ENCODE data around the gene ARMH3. TPM values are rescaled to one million over a fixed set of nuclear protein-coding genes. Genes with fewer than 3 reads are reported as not detected.

The ARMH3 gene
- total and polyA plus RNA-seq, 10 of the 15 experiments (the other 5 are each of a cell fraction or from before 2014, with no cell fraction given), result 13.0 to 33.0 (median 16.4) TPM

DNA sequence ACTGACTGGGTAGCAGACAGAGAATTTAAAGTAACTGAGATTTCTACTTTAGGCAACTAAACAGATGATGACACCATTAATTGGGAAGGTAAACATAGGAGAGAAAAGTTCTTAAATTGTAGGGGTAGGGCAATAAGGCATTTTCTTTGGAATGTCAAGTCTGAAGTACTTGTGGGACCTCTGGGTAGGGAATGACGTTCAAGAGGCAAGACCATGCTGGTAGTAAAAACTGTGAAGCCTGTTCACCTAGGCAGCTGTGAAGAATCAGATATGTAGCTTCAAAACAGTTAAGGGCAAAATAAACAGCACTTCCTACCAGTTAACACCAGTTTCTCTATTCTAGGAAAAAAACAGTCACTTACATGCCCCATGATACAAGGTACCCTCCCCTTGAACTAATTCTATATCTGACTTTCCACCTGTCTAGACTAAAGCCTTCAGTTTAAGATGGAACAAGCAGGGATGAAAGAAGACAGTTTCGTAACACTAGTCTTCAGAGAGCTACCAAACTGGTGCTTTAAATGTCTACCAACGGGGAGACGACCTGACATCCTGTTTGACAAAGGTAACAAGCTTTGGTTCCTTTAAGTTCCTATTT lies 149.3 kb downstream of the ARMH3 start:
- WGBS (ENCODE audit: insufficient coverage, insufficient replicate concordance, low lambda C conversion rate, missing lambda C conversion rate), result 51% methylated on average over 4 of the region's 4 CpGs
- intact Hi-C loops (cut with micrococcal nuclease; ENCODE audit: unreplicated experiment), result no loop called here
- Histone ChIP-seq H3K9me3 (replicated peaks; ENCODE audit: control insufficient read depth, insufficient read depth, low read length) (no peaks in the 10 kb centered on the region), H2AFZ (ENCODE audit: control insufficient read depth, low read depth, low read length) (no peak overlapping the region), H3K4me2 (ENCODE audit: control insufficient read depth, insufficient read depth) (no peak overlapping the region), H3K4me1 (ENCODE audit: control insufficient read depth, insufficient read depth, low read length) (peaks cover 33% of the 10 kb centered on the region), H3K4me3 (no peak overlapping the region), H3K27ac (ENCODE audit: control insufficient read depth, insufficient read depth) (no peak overlapping the region), H3K79me2 (ENCODE audit: control insufficient read depth, insufficient read depth, low read length) (no peaks in the 10 kb centered on the region), H3K27me3 (replicated peaks in 1 of 2; ENCODE audit: control insufficient read depth in 2 of 2, insufficient read depth in 2 of 2, low read length in 1 of 2) (no peaks in the 10 kb centered on the region), H4K20me1 (ENCODE audit: control insufficient read depth, insufficient read depth) (no peaks in the 10 kb centered on the region), H3K9ac (ENCODE audit: control insufficient read depth, insufficient read depth, low read length) (no peak overlapping the region), H3K36me3 (ENCODE audit: control insufficient read depth in 2 of 2, insufficient read depth in 2 of 2, low read length in 1 of 2) (no peaks in the 10 kb centered on the region)
- CTCF ChIA-PET, result interaction anchor here (0.6 to 2.1 kb wide), 9 partner anchors 15 to 103 kb away, joined by 3 to 8 read pairs (median 3); no protein-coding TSS in a partner anchor
- ATAC-seq (no peak), FAIRE-seq (no peak), DNase-seq (ENCODE audit: low read depth, low spot score) (no peak)
- in situ Hi-C loops (cut with MboI), result no loop called here
- SMC1A ChIA-PET (ENCODE audit: uncharacterized antibody, unreplicated experiment), result interaction anchor here (0.7 to 15.5 kb wide), 10 partner anchors 9 to 134 kb away, joined by 3 to 369 read pairs (median 4); no protein-coding TSS in a partner anchor
- BruUV-seq (replicated peaks), result no TSS peak
- POLR2A ChIA-PET, result interaction anchor here (1.0 to 1.3 kb wide), 4 partner anchors 16 to 63 kb away, joined by 3 to 4 read pairs (median 4); no protein-coding TSS in a partner anchor
- RAD21 ChIA-PET (ENCODE audit: unreplicated experiment), result interaction anchor here (0.8 to 13.6 kb wide), 5 partner anchors 10 to 97 kb away, joined by 3 to 352 read pairs (median 6); no protein-coding TSS in a partner anchor
- TF ChIP-seq MYC (IDR thresholded peaks at IDR 0.05; ENCODE audit: insufficient read depth, insufficient read length, insufficient replicate concordance, low read length, severe bottlenecking) (no peak), REST (IDR thresholded peaks at IDR 0.05; ENCODE audit: low read depth, low read length) (no peak), TAF1 (IDR thresholded peaks at IDR 0.05; ENCODE audit: borderline replicate concordance, low read depth, low read length) (no peak), IKZF1 (conservative IDR thresholded peaks at IDR 0.05) (no peak), SPI1 (IDR thresholded peaks at IDR 0.05; ENCODE audit: borderline replicate concordance, insufficient read depth, low read depth, low read length) (no peak), MAX (IDR thresholded peaks at IDR 0.05; ENCODE audit: low read depth, low read length) (no peak), YBX1 (IDR thresholded peaks at IDR 0.05) (no peak), SKIL (IDR thresholded peaks at IDR 0.05; ENCODE audit: low read depth, poor library complexity, severe bottlenecking) (no peak), IKZF2 (IDR thresholded peaks at IDR 0.05) (no peak), CREM (IDR thresholded peaks at IDR 0.05; ENCODE audit: low read depth) (no peak), BACH1 (IDR thresholded peaks at IDR 0.05; ENCODE audit: borderline replicate concordance) (no peak), ZNF24 (IDR thresholded peaks at IDR 0.05) (no peak), GABPA (IDR thresholded peaks at IDR 0.05; ENCODE audit: low read depth) (no peak), KLF5 (IDR thresholded peaks at IDR 0.05; ENCODE audit: partially characterized antibody) (no peak)
- TF ChIP-seq, protein P1, sequence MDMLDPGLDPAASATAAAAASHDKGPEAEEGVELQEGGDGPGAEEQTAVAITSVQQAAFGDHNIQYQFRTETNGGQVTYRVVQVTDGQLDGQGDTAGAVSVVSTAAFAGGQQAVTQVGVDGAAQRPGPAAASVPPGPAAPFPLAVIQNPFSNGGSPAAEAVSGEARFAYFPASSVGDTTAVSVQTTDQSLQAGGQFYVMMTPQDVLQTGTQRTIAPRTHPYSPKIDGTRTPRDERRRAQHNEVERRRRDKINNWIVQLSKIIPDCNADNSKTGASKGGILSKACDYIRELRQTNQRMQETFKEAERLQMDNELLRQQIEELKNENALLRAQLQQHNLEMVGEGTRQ (IDR thresholded peaks at IDR 0.05; ENCODE audit: borderline replicate concordance, low read depth, low read length), result no peak
